Naive thymus-derived CD8-positive, alpha-beta T cell (primary cell): Measurements from ENCODE around the gene JUNB. TPM values are rescaled to one million over a fixed set of nuclear protein-coding genes. Genes with fewer than 3 reads are reported as not detected.
A peak's percentile ranks its signal among the peaks of the same experiment; 100 is the strongest.
"Not testable (repeated sequence)": the region's sequence is repeated elsewhere in the genome, so short reads cannot be mapped to it uniquely, and the experiment has no call there.

Experiments used
- ATAC-seq, 2 donors: fragments of 150-1000 bp; cut with Tn5 transposase in 1 of 2; sonication (Bioruptor Pico), chemical (Tn5 transposase) in 1 of 2; 1 replicate in 1 of 2; 2 replicates in 1 of 2; pipeline ENCODE4 v1.10.0; 2021; ENCODE audit warnings: mild to moderate bottlenecking in 2 of 2, moderate library complexity in 2 of 2
- POLR2A ChIA-PET: fragments of 350-600 bp; sonication (Branson Sonifier 250); formaldehyde crosslinking; loops from one replicate; lab custom pipeline; 2021; ENCODE audit warnings: antibody characterized with exemption; lab: Charles Lee
- DNase-seq, 10 donors: peaks; one replicate each; pipeline versions ENCODE4 v3.0.0 to v3.0.0-alpha.2; 2020 to 2022
- H3K27ac Mint-ChIP-seq, 10 donors: one replicate each; pipeline ENCODE4 v1.8.0; 2020 to 2022; ENCODE audit warnings: mild to moderate bottlenecking in 10 of 10, mixed read lengths in 10 of 10, moderate library complexity in 4 of 10, inconsistent platforms in 1 of 10
- H3K27me3 Mint-ChIP-seq, 5 donors: one replicate each; pipeline ENCODE4 v1.8.0; 2021 to 2022; ENCODE audit warnings: mixed read lengths in 5 of 5
- H3K36me3 Mint-ChIP-seq, 3 donors: one replicate each; pipeline ENCODE4 v1.8.0; 2020 to 2022; ENCODE audit warnings: mixed read lengths in 3 of 3, mild to moderate bottlenecking in 2 of 3, inconsistent platforms in 1 of 3
- H3K4me1 Mint-ChIP-seq, 4 donors: one replicate each; pipeline ENCODE4 v1.8.0; 2021 to 2022; ENCODE audit warnings: mixed read lengths in 4 of 4
- H3K4me3 Mint-ChIP-seq, 10 donors: one replicate each; pipeline ENCODE4 v1.8.0; 2020 to 2022; ENCODE audit warnings: mild to moderate bottlenecking in 10 of 10, mixed read lengths in 10 of 10, moderate library complexity in 6 of 10, inconsistent platforms in 1 of 10
- H3K9me3 Mint-ChIP-seq, 9 donors: one replicate each; pipeline ENCODE4 v1.8.0; 2020 to 2022; ENCODE audit warnings: mixed read lengths in 9 of 9, mild to moderate bottlenecking in 3 of 9, inconsistent platforms in 1 of 9, moderate library complexity in 1 of 9
- polyA plus RNA-seq, 3 donors: library from polyadenylated mRNA; unstranded; fragments of 300-500 nt; fragmentation: Illumina TruSeq; gene quantifications; one replicate each; pipeline ENCODE4 v1.2.3, GENCODE V29; 2021
- total RNA-seq, 8 experiments: library from RNA in 2 of 8; stranded (reverse) in 2 of 8; gene quantifications; one replicate each; pipeline ENCODE4 v1.2.3 and lab custom pipeline; 2021 to 2026

JUNB gene
- total and polyA plus RNA-seq, 5 experiments from 2014 or later = 99.1 to 1,468 (median 845) TPM

GRCh38 chr19:12799742-12800465 lies 8.6 kb downstream of the JUNB start:
- peak overlapping the region in 3 of 10 donors; percentile 47 to 69 (median 48) for H3K27ac Mint-ChIP-seq
- no peak for DNase-seq
- H3K4me1 Mint-ChIP-seq = peaks cover 20 to 38% (median 33%) of the 10 kb centered on the region in 4 donors
- H3K36me3 Mint-ChIP-seq = peaks cover 0 to 21% (median 0%) of the 10 kb centered on the region in 3 donors
- no peaks in the 10 kb centered on the region for H3K9me3 Mint-ChIP-seq
- ATAC-seq = no peak
- no peaks in the 10 kb centered on the region for H3K27me3 Mint-ChIP-seq
- peak overlapping the region; percentile 30 to 94 (median 88) for H3K4me3 Mint-ChIP-seq
- POLR2A ChIA-PET = interaction anchor here (0.8 to 14.5 kb wide), 4 partner anchors 8 to 351 kb away, joined by 3 to 1021 read pairs (median 32); partner anchors contain the start of genes HOOK2, IER2, JUNB and STX10

- POLR2A ChIA-PET = interaction anchor here (0.6 to 14.5 kb wide), 6 partner anchors 8 to 350 kb away, joined by 3 to 1021 read pairs (median 4); partner anchors contain the start of genes HOOK2, IER2, JUNB and STX10
- Mint-ChIP-seq H3K27ac (peak overlapping the region; percentile 39 to 91 (median 69)), H3K36me3 (peaks cover 0 to 21% (median 0%) of the 10 kb centered on the region in 3 donors), H3K27me3 (no peaks in the 10 kb centered on the region), H3K4me3 (peak overlapping the region; percentile 84 to 94 (median 88)), H3K4me1 (peaks cover 20 to 36% (median 31%) of the 10 kb centered on the region in 4 donors), H3K9me3 (no peaks in the 10 kb centered on the region)
- DNase-seq = no peak
- ATAC-seq = no peak
These were observed 9.1 kb downstream of the JUNB start for GRCh38 chr19:12800466-12800770.

DNA sequence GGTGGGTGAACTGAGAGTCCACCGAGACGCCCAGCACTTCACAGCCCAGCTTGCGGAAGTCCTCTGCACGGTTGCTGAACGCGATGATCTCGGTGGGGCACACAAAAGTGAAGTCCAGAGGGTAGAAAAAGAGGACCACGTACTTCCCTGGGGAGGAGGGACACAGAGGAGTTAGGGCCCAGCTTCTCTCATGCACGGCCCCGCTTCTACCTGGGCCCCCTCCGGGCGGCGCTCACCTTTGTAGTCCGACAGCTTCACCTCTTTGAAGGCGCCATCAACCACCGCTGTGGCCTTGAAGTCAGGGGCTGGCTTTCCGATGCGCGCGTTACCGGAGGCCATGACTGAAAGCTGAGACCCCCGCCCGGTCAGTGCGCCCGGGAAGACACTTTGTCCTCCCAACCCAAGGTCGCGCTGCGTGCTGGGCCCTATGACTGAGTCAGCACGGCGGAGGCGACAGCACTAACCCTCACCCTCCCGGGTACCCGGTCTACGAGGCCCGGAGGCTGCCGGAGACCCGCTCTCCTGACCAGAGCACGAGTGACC lies 9.7 kb downstream of the JUNB start:
- H3K27ac Mint-ChIP-seq = peak overlapping the region; percentile 44 to 91 (median 79)
- ATAC-seq = peak in 1 of 2 donors; percentile 15
- peaks cover 17 to 33% (median 27%) of the 10 kb centered on the region in 4 donors for H3K4me1 Mint-ChIP-seq
- DNase-seq = no peak
- H3K36me3 Mint-ChIP-seq = peaks cover 0 to 21% (median 0%) of the 10 kb centered on the region in 3 donors
- no peaks in the 10 kb centered on the region for H3K9me3 Mint-ChIP-seq
- peak overlapping the region; percentile 84 to 94 (median 88) for H3K4me3 Mint-ChIP-seq
- POLR2A ChIA-PET = interaction anchor here (0.6 to 14.5 kb wide), 5 partner anchors 9 to 151 kb away, joined by 3 to 1021 read pairs (median 5); partner anchors contain the start of genes HOOK2 and JUNB
- no peaks in the 10 kb centered on the region for H3K27me3 Mint-ChIP-seq

DNA sequence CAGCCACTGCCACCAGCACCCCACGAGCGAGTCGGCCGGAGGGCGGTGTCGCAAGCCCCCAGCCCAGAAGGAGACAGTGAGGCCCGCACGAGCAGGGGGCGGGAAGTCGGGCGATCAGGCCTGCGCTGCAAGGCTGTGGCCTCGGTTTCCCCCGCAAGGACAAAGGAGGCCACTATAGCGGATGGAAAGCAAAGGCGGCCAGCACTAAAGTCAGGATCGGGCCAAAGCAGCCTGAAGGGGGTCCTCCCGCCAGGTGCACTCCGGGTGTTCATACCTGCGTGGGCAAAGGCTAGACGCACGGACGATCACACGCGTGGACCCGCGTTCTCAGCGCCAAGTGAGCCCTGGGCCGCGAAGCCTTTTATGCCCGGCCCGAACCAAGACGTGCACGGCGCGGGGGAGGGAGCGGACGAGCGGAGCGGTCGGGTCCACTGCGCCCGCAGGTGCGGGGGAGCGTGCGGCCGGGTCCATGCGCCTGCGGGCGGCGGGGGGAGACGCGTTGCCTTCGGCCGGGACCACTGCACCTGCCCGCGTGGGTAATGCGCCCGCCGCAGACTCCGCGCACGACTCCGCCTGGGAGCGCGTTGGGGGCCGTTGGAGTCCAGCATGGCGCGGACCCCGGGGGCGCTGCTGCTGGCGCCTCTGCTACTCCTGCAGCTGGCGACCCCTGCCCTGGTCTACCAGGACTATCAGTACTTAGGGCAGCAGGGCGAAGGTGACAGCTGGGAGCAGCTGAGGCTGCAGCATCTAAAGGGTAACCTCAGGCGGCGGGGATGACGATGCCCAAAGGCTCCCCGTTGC lies 10.4 kb downstream of the JUNB start, which contains the start of the genes PRDX2 and THSD8:
TSS of gene PRDX2 (minus strand) at position 335 of the 801 bp plus-strand sequence. CDS start 539 bp downstream, outside the sequence.
TSS of gene THSD8 (plus strand) at position 604 of the 801 bp plus-strand sequence. CDS start at position 607, 3 bp downstream.
- H3K4me1 Mint-ChIP-seq = peaks cover 17 to 33% (median 27%) of the 10 kb centered on the region in 4 donors
- peak within 1 kb of the TSS; percentile 85 to 94 (median 88) for H3K4me3 Mint-ChIP-seq
- no peaks in the 10 kb centered on the region for H3K27me3 Mint-ChIP-seq
- DNase-seq (peak; percentile 48 to 78 (median 66)), ATAC-seq (peak; percentile 63 to 66)
- POLR2A ChIA-PET = interaction anchor here (0.5 to 14.5 kb wide), 6 partner anchors 10 to 249 kb away, joined by 3 to 1021 read pairs (median 4); partner anchors contain the start of genes HOOK2, JUNB and TRIR
- peak within 1 kb of the TSS; percentile 44 to 91 (median 81) for H3K27ac Mint-ChIP-seq
- peaks cover 0 to 21% (median 0%) of the 10 kb centered on the region in 3 donors for H3K36me3 Mint-ChIP-seq
- H3K9me3 Mint-ChIP-seq = no peaks in the 10 kb centered on the region

GRCh38 chr19:12802267-12803106 lies 11.2 kb downstream of the JUNB start:
- H3K27ac Mint-ChIP-seq = peak overlapping the region in 9 of 10 donors; percentile 28 to 84 (median 49)
- ATAC-seq (no peak), DNase-seq (no peak)
- peaks cover 17 to 38% (median 31%) of the 10 kb centered on the region in 4 donors for H3K4me1 Mint-ChIP-seq
- peaks cover 0 to 17% (median 0%) of the 10 kb centered on the region in 3 donors for H3K36me3 Mint-ChIP-seq
- peak overlapping the region; percentile 83 to 94 (median 88) for H3K4me3 Mint-ChIP-seq
- POLR2A ChIA-PET = interaction anchor here (0.5 to 14.5 kb wide), 8 partner anchors 10 to 250 kb away, joined by 3 to 1021 read pairs (median 5); partner anchors contain the start of genes FBXW9, HOOK2, JUNB and TRIR
- no peaks in the 10 kb centered on the region for H3K27me3 Mint-ChIP-seq
- H3K9me3 Mint-ChIP-seq = no peaks in the 10 kb centered on the region

DNA sequence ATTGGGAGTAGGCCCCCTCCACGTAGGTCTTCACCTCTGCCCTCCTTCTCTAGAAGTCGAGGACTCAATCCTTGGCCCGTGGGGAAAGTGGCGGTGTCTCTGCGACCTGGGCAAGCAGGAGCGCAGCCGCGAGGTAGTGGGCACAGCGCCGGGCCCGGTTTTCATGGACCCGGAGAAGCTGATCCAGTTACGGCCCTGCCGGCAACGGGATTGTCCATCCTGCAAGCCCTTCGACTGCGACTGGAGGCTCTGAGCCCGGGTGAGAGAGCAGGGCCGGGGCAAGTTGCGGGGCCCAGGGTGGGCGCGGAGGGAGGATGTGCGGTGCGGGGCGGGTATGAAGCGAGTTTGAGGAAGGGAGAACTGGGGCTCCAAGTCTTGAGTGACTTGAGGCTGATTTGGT lies 12.8 kb downstream of the JUNB start:
- H3K27me3 Mint-ChIP-seq = no peaks in the 10 kb centered on the region
- no peak overlapping the region for H3K27ac Mint-ChIP-seq
- ATAC-seq (no peak), DNase-seq (no peak)
- H3K36me3 Mint-ChIP-seq = peaks cover 0 to 13% (median 0%) of the 10 kb centered on the region in 3 donors
- POLR2A ChIA-PET = interaction anchor here (0.7 to 14.5 kb wide), 4 partner anchors 9 to 1100 kb away, joined by 3 to 1021 read pairs (median 34); partner anchors contain the start of genes HOOK2 and JUNB
- peak overlapping the region in 1 of 10 donors; percentile 38 for H3K4me3 Mint-ChIP-seq
- peaks cover 17 to 38% (median 31%) of the 10 kb centered on the region in 4 donors for H3K4me1 Mint-ChIP-seq
- no peaks in the 10 kb centered on the region for H3K9me3 Mint-ChIP-seq

GRCh38 chr19:12806242-12807081 lies 15.2 kb downstream of the JUNB start, which contains the start of gene RNASEH2A:
Gene RNASEH2A, plus strand, starts transcription at chr19:12806584. Its CDS starts 90 bp downstream, at chr19:12806674.
- Mint-ChIP-seq H3K4me1 (peaks cover 13 to 22% (median 21%) of the 10 kb centered on the region in 4 donors), H3K4me3 (peak within 1 kb of the TSS; percentile 85 to 97 (median 93)), H3K27ac (peak within 1 kb of the TSS; percentile 80 to 95 (median 90)), H3K36me3 (peaks cover 0 to 15% (median 0%) of the 10 kb centered on the region in 3 donors), H3K9me3 (no peaks in the 10 kb centered on the region), H3K27me3 (no peaks in the 10 kb centered on the region)
- POLR2A ChIA-PET = interaction anchor here (0.8 to 2.2 kb wide), 8 partner anchors 10 to 108 kb away, joined by 3 to 22 read pairs (median 5); partner anchors contain the start of genes GET3, HOOK2 and JUNB
- peak; percentile 89 to 90 for ATAC-seq
- peak; percentile 76 to 88 (median 83) for DNase-seq

GRCh38 chr19:12815088-12815487 lies 23.8 kb downstream of the JUNB start:
- Mint-ChIP-seq H3K27ac (no peak overlapping the region), H3K36me3 (peaks cover 0 to 30% (median 4%) of the 10 kb centered on the region in 3 donors), H3K9me3 (no peaks in the 10 kb centered on the region), H3K27me3 (no peaks in the 10 kb centered on the region), H3K4me3 (no peak overlapping the region), H3K4me1 (no peaks in the 10 kb centered on the region)
- POLR2A ChIA-PET = interaction anchor here (0.6 to 0.8 kb wide), 3 partner anchors 15 to 132 kb away, joined by 3 to 4 read pairs (median 3); no protein-coding TSS in a partner anchor
- ATAC-seq (no peak), DNase-seq (no peak)

GRCh38 chr19:12817188-12817587 lies 25.9 kb downstream of the JUNB start:
- H3K4me3 Mint-ChIP-seq, H3K27ac Mint-ChIP-seq, ATAC-seq, H3K9me3 Mint-ChIP-seq, DNase-seq, H3K4me1 Mint-ChIP-seq, POLR2A ChIA-PET, H3K27me3 Mint-ChIP-seq: not testable (repeated sequence)
- peaks cover 4 to 26% (median 6%) of the 10 kb centered on the region in 3 donors for H3K36me3 Mint-ChIP-seq

GRCh38 chr19:12817810-12818209 lies 26.5 kb downstream of the JUNB start:
- not testable (repeated sequence) for H3K27me3 Mint-ChIP-seq
- peak overlapping the region in 1 of 10 donors; percentile 34 for H3K27ac Mint-ChIP-seq

More at GRCh38 chr19:12817810-12818209, 26.5 kb downstream of the JUNB start:
- peaks cover 4 to 22% (median 6%) of the 10 kb centered on the region in 3 donors for H3K36me3 Mint-ChIP-seq
- not testable (repeated sequence) for H3K4me3 Mint-ChIP-seq, ATAC-seq, H3K9me3 Mint-ChIP-seq, DNase-seq, H3K4me1 Mint-ChIP-seq
- POLR2A ChIA-PET = interaction anchor here (0.5 kb wide), 1 partner anchor 10 kb away, joined by 6 read pairs; no protein-coding TSS in a partner anchor
